OCI-M1 (cell line): ENCODE results near the gene PLEKHN1.

Experiments used
- DNase-seq: peaks from one replicate; lab custom pipeline; 2025; lab: John Stamatoyannopoulos, UW

Gene PLEKHN1

DNA sequence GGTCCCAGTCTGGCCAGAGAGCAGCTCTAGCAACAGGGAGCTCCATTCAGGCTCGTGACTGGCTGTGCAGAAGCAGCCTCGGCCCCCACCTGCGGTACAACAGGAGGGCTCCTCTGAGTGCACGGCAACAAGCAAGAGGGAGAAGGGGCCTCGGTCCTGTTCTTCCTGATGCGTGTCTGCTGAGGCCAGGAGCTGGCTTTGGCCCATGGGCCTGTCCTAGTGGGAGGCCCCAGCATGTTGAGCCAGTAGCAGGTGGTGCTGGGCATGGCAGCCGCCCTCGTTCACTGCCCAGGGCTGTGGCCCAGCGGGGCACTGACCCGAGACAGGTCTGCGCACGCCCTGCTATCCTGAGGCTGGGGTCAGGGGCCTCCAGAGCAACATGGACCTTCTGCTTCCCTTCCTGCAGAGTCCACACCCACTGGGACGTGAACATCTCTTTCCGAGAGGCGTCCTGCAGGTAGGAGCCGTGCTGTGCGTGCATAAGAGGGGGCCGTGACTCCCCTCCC lies 35.6 kb upstream of the PLEKHN1 start:
- no peak for DNase-seq

DNA sequence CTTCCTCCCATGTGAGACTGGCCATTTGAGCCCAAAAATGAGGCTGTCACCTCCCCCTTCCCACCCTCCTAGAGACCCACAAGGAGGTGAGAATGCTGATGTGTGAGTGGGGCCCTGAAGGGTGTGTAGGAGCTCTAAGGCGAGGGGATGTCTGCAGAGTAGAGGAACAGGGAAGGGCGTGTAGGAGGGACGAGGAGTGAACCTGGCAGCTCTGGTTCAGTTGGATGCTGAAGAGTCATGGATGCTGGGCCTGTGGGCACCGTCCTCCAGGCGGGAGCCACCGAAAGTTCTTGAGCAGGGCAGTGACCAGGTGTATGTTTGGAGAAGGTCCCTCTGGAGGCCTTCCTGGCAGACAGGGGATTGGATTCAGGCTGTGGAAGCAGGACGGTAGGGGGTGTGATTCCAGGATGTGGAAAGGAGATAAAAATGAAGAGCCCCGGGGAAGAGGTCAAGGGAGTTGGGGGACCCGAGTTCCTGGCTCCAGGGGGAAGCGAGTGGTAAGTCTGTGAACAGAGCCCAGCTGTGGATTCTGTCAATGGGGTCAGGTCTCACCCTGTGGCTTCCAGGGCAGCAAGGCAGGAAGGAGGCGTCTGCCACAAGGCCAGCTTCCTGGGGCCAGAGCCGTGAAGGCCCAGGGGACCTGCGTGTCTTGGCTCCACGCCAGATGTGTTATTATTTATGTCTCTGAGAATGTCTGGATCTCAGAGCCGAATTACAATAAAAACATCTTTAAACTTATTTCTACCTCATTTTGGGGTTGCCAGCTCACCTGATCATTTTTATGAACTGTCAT lies 34.7 kb upstream of the PLEKHN1 start:
- DNase-seq: peak; percentile 33

DNA sequence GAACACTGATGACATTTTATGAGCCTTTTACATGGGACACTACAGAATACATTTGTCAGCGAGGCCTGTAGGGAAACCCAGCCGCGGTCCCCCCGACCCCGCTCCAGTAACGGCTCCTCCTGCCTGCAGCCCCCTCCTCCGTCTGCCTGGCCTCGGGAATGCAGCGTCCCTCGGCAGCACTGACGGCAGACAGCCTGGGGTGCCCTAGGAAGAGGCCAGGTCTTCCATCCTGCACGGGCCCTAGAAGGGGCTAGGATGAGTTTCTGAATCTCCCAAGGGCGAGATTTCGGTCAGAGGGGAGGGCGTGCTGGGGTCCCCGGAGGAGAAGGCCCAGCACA lies 34.1 kb upstream of the PLEKHN1 start:
- no peak for DNase-seq

DNA sequence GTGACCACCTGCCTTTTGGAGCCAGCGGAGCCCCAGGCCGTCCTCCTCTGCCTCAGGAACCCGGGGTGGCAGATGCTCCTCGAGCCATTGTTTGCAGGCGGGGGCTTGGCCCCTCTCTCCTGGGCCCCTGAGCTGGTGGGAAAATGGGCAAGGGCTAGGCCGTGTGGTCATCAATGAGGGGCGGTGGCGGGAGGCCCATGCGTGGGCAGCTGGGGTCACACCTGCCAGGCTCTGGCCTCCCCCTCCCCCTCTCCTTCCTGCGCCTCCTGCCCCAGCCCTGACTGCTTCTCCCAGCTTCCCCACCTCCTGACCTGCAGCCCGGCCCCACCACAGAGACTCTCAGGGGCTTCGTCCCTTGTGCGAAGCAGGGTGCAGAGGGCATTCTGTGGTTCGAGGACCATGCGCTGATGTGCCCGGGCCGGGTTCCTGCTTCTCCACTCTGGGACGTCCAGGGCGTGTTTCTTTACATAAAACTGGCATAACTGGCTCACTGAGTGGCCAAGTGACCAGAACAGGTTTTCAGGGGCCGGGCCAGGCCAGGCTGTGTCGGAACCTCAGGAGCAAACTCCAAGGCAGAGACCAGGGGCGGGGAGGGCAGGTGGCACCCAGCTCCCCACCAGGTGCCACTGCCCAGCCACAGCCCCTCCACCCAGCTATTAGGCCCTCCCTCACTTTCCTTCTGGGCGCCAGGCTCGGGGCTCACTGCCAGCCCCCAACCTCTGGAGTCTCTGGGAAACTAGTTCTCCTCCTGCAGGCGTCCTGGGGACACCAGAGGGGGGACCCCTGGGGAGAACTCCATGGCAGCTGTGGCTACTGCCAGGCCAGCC lies 33.3 kb upstream of the PLEKHN1 start:
- no peak for DNase-seq

DNA sequence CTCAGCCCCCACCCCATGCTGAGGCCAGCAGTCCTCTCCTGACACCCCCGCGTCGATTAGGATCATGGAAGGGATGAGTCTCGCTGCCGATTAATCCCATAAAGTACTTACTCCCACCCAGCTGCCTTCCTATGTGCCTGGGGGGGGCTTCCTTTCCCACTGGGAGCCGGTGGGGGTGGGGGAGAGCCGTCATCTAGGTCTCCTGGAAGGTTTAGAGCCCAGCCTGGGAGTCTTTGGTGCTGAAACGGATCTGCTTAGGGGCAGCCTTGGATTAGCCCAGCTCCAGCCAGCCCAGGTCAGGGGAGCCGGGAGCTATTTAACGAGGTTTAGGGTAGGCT lies 32.7 kb upstream of the PLEKHN1 start:
- DNase-seq: no peak

DNA sequence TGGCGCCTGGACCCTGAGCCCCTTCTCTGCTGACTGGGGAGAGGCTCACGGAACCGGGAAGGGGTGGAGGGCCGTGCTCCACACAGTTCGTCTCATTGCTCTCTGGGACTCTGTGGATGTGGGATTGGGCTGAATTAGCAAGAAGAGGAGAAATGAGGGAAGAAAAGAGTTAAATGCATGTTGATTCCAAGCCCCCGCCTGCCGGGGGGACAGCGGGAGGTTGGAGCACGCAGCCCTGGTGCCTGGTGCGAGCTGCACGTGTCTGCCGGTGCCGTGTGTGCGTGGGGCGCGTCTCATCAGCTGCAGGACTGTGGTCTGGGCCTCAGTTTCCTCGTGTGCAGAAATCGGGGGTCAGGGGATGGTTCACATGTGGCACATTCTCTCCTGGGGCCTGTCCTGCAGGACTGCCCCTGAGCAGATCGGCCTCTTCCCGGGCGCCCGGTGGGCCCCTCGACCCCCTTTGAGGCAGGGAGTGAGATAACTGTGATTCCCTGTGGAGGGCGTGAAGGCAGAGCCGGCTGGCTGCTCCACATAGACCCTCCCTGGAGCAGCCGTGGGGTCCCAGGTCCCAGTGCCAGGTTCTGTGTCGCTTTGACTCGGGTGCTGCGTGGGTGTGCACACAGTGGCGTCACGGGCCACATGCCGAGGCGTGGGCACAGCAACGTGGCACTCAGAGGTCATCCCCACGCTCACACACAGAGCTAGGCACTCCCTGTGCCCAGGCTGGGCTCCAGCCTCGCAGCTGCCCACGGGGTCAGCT lies 31.1 kb upstream of the PLEKHN1 start:
- no peak for DNase-seq

DNA sequence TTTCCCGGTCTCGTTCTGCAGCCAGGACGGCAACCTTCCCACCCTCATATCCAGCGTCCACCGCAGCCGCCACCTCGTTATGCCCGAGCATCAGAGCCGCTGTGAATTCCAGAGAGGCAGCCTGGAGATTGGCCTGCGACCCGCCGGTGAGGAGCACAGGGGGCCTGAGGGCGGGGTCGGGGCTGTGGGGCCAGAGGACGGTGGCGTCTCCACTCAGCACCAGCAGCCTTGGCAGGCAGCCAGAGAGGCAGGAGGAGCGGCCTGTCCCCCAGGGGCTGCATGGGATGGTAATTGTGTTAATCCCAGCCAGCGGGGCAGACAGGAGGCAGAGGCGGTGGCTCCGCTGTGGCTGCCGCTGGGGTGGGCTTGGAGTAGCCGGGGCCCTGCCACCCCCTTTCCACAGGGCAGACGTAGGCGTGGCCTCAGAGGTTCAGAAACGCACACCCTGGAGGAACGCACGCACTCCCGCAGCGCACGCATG lies 30.5 kb upstream of the PLEKHN1 start:
- DNase-seq: peak; percentile 15

DNA sequence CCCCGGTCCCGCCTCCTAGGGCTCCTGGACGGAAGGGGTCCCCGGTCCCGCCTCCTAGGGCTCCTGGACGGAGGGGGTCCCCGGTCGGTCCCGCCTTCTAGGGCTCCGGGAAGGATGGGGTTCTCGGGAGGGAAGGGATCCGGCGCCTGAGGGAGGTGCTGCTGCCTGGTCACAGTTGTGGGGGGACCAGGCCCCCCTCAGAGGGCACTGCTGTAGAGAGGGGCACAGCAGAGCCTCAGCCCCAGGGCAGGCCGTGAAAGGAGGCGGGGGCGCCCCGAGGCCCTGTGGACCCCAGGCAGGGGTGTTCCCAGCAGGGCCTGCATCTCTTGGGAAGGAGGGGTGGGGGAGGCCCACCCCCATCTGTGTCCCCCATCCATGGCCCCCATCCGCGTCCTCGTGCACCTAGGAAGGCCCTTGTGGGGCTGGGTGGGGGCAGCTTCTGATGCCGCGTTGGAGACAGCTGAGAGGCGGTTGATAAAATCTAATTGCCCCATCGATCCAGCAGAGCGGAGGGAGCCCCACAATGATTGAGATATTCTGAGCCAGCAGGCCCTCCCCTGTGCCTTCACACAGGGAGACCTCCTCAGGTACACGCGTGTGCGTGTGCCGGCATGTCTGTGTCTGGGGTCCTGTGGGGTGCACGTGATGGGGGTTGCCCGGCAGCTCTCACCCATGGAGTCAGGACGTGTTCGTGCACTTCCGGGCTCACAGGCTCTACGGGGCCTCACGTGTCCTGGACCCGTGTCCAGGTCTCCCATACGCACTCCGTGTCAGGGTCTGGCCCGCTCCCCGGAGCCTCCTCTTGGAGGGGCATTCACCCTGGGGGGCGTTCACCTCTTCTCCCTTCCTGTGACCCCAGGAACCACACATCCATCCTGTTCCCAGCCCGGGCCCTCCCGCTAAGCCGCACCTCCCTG lies 29.7 kb upstream of the PLEKHN1 start:
- no peak for DNase-seq

DNA sequence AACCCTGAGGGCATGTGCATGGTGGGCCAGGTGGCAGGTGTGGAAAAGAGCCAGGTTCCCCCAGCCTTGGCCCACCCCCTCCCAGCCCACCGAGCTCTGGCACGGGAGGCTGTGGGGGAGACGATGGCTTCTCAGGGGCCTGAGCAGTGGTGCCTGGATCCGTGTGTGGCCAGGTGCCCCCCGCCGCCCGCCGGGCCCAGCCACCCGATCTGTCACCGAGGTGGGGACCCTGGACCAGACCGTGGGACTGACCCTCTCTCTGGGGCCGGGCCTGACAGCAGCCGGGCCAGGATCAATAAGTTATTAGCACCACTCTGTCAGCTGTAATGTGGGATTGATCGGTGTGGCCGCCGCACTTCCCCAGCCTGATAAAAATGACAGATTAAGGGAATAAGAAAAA lies 28.8 kb upstream of the PLEKHN1 start:
- no peak for DNase-seq

DNA sequence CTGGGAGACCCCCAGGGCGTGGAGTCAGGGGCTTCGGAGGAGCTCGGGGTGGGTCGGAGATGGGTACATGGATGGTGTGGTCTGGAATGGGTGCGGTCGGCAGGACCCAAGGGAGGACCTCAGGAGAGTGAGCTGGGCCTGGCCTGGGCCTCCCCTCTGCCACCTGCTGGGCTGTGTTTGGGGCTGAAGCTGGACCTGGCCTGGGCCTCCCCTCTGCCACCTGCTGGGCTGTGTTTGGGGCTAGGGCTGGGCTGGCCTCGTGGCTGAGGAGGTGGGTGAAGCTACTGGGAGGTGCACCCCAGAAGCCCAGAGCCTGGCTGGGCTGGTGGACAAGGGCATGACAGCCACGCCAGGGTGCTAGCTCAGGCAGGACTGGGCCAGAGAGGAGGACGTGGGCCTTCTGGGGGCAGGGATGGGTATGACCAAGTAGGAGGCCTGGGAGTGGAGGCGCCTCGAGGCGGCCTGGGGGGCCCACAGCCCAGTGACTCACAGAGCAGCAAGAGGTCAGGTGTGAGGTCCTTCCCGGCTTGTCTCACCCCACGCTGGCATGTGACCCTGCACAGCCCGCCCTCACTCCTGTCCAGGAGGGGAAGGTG lies 28.1 kb upstream of the PLEKHN1 start:
- peak; percentile 74 for DNase-seq

DNA sequence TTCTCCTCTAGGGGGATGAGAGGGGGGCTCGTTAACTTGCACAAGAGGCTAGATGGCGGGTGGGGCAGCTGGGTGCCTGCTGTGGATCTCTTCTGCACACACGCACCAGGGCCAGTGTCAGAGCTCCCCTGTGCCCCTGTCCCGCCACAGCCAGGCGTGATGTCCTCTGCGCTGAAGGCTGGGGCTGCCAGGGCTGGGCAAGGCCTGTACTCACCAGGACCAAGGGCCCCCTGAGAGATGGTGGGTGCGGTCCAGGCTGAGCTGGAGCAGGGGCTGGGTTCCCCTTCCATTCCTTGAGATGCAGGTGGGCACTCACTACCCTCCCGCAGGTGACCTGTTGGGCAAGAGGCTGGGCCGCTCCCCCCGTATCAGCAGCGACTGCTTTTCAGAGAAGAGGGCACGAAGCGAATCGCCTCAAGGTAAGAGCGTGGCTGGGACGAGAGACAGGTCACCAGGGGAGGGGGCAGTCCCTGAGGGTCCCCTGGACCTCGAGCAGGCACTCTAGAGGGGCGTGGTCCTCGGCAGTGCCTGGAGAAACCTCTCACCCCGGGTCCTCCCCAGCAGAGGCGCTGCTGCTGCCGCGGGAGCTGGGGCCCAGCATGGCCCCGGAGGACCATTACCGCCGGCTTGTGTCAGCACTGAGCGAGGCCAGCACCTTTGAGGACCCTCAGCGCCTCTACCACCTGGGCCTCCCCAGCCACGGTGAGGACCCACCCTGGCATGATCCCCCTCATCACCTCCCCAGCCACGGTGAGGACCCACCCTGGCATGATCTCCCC lies 27.4 kb upstream of the PLEKHN1 start:
- peak; percentile 37 for DNase-seq

DNA sequence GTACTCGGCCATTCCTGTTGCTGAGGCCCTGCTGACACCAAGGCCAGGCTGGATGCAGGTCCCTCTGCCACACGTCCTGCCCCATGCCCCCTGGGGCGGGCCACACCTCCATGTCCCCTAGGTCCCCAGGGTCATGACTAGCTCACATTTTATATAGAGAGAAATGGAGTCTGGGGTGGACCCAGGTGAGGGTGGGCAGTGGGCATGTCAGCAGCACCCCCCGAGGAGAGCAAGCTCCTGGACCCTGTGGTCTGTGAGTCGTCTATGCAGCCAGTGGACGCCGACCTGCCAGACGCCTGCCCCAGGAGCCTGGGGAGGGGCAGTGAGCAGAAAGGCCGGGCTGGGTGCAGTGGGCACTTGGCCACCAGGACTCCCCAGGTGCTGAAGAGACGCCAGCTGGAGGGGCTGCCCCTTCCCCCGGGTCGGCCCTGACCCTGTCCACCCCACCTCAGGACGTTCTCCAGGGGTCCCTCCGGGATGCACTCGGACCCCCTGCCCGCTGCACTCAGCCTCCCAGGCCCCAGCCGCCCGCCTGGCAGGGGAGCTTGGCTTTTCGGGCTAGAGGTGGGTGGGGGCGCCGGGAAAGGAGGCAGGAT lies 26.7 kb upstream of the PLEKHN1 start:
- no peak for DNase-seq

DNA sequence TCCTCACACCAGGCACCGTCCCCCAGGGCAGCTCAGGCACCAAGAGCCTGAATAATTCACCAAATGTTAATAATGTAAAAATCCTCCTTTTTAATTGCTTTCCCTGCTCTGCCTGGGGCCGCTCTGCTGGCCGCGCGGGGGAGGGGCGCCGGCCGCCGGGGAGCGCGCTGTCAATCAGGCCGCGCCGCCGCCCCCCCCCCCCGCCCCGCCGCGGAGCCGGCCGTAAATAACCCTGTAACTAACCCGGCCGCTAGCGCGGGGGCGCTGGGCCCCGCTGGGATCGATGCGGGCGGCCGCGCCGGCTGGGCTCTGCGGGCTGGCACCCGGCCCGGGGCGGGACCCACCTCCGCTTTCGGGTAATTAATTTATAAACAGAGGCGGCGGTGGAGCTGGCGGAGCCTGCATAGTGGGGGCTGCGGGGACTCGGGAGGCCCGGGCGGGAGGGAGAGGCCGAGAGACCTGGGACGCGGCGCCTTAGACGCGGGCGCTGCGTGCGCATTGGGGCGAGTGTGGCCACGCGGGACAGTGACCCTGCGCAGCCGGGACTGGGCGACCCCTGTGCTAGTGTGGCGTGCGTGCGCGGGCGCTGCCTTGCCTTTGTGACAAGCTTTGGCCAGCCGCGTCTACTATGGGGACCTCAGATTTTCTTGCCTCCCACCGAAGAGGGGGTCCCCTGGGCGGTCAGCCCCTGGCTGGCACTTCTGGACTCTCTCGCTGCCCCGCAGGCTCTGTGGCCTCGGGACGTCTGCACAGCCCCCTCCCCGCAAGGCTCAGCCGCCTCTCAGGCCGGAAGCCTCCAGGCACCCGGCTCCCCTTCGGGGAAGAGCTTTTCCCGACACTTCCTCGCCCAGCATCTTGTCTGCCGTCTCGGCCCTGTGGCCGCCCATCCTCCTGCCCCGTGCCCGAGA lies 25.9 kb upstream of the PLEKHN1 start:
- peak; percentile 88 for DNase-seq

DNA sequence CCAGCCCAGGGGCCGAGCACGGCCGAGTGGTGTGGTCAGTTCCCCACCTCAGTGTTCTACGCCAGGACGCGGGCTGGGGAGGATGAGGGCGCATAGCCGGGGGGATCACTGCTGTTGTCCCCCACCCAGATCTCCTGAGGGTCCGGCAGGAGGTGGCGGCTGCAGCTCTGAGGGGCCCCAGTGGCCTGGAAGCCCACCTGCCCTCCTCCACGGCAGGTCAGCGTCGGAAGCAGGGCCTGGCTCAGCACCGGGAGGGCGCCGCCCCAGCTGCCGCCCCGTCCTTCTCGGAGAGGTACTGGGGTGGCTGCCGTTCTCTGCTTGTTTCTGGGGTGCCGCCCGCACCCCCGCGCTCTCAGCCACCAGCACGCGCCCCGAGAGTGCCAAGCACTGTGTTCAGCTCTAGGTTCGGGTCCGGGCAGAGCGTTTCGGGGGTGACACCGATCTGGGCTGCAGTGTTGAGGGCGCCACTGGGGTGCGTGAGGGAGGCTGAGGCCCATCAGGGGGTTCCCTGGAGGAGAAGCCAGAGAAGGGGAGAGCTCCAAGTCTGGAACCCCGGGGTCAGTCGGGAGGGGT lies 25.2 kb upstream of the PLEKHN1 start:
- no peak for DNase-seq

DNA sequence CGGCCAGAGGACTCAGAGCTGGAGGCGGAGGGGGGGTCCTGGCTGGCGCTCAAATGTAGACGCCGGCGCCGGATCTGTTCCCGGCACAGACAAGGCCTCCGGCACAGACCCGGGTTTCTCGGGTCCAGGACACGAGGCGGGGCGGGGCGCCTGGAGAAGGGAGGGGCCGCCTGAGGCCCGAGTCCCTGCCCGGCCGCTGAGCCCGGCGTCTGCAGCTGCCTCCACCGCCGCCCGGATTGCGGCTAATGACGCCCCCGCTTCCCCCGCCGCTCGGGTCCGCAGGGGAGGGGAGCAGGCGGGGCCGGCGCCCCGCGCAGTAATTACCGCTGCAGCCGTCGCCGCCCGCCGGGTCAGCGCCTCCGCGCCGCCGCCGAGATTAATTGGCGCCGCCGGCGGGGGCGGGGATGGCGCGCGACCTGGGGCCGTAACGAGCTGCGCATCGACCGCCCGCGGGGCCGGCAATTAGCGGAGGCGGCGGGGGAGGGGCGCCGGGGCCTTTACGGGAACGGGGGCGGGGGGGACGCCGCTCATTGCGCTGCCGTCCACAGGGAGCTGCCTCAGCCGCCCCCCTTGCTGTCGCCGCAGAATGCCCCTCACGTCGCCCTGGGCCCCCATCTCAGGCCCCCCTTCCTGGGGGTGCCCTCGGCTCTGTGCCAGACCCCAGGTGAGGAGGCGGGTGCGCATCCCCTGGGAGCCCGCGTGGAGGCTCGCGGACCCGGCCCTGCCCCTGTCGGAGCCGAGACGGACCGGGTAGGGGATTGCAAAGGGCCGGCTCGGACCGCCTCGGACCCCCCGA lies 24.5 kb upstream of the PLEKHN1 start:
- peak; percentile 83 for DNase-seq

DNA sequence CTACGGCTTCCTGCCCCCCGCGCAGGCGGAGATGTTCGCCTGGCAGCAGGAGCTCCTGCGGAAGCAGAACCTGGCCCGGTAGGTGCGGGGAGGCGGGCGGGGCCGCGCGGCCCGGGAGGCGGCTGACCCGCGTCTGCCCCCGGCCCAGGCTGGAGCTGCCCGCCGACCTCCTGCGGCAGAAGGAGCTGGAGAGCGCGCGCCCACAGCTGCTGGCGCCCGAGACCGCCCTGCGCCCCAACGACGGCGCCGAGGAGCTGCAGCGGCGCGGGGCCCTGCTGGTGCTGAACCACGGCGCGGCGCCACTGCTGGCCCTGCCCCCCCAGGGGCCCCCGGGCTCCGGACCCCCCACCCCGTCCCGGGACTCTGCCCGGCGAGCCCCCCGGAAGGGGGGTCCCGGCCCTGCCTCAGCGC lies 23.9 kb upstream of the PLEKHN1 start:
- DNase-seq: no peak

DNA sequence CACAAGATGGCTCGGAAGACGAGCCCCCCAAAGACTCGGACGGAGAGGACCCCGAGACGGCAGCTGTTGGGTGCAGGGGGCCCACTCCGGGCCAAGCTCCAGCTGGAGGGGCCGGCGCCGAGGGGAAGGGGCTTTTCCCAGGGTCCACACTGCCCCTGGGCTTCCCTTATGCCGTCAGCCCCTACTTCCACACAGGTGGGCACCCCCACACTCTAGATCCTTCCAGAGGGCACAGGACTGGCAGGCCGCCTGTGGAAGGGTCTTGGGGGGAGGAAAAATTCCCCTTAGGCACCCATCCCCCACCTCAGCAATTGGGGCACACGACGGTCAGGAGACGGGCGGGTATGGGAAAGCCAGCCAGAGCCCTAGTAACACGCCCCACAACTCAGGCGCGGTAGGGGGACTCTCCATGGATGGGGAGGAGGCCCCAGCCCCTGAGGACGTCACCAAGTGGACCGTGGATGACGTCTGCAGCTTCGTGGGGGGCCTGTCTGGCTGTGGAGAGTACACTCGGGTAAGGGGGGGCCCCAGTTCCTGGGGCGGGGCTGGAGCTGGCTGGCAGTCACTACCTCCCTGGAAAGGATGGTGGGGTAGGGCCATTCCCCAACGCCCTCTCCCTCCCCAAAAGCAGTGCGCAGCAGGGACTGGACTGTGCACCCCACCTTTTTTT lies 23.3 kb upstream of the PLEKHN1 start:
- DNase-seq: no peak
